GM23338 (cell line): ENCODE results near the gene MS4A8. TPM values are rescaled to one million over a fixed set of nuclear protein-coding genes. Genes with fewer than 3 reads are reported as not detected.

Source experiments
- ATAC-seq: fragments of 200-7000 bp; cut with Tn5 transposase; 3 replicates; pipeline ENCODE4 v1.9.1; 2020
- DNase-seq: peaks from one replicate; pipeline ENCODE4 v3.0.0-alpha.2; 2015; ENCODE audit warnings: low spot score
- H2AFZ ChIP-seq: fragments of 200-600 bp; sonication (generic); 2 replicates; pipeline ENCODE4 v1.8.0; 2016; ENCODE audit warnings: antibody characterized with exemption, mild to moderate bottlenecking, moderate library complexity
- H3F3A ChIP-seq: fragments of 200-600 bp; sonication (generic); replicated peaks from 2 replicates; pipeline ENCODE4 v1.8.0; 2017; ENCODE audit warnings: antibody characterized with exemption, mixed run types, low read depth
- H3K27ac ChIP-seq: fragments of 200-600 bp; sonication (generic); 2 replicates; pipeline ENCODE4 v1.6.1; 2016; ENCODE audit warnings: low read depth
- H3K27me3 ChIP-seq: fragments of 200-600 bp; sonication (generic); 2 replicates; pipeline ENCODE4 v1.8.0; 2016; ENCODE audit warnings: mild to moderate bottlenecking, mixed run types, moderate library complexity; ENCODE audit not compliant: insufficient read depth
- H3K36me3 ChIP-seq: fragments of 200-600 bp; sonication (generic); 2 replicates; pipeline ENCODE4 v1.8.0; 2016; ENCODE audit warnings: mild to moderate bottlenecking; ENCODE audit not compliant: insufficient read depth
- H3K4me1 ChIP-seq: fragments of 200-600 bp; sonication (generic); 2 replicates; pipeline ENCODE4 v1.8.0; 2016; ENCODE audit warnings: mild to moderate bottlenecking, moderate library complexity; ENCODE audit not compliant: insufficient read depth
- H3K4me2 ChIP-seq: fragments of 200-600 bp; sonication (generic); 2 replicates; pipeline ENCODE4 v1.7.1; 2017; ENCODE audit warnings: mixed run types
- H3K4me3 ChIP-seq: fragments of 200-600 bp; sonication (generic); 2 replicates; pipeline ENCODE4 v1.6.1; 2016; ENCODE audit warnings: mixed run types
- H3K79me2 ChIP-seq: fragments of 200-600 bp; sonication (generic); replicated peaks from 2 replicates; pipeline ENCODE4 v1.8.0; 2017; ENCODE audit warnings: mild to moderate bottlenecking; ENCODE audit not compliant: insufficient read depth
- H3K9me2 ChIP-seq: fragments of 200-600 bp; sonication (generic); 2 replicates; pipeline ENCODE4 v1.8.0; 2017; ENCODE audit not compliant: insufficient read depth
- H4K20me1 ChIP-seq: fragments of 200-600 bp; sonication (generic); replicated peaks from 2 replicates; pipeline ENCODE4 v1.8.0; 2017; ENCODE audit warnings: mild to moderate bottlenecking; ENCODE audit not compliant: insufficient read depth
- H3K27ac Mint-ChIP-seq: 2 replicates; pipeline ENCODE4 v1.8.0; 2020; ENCODE audit warnings: inconsistent platforms, mild to moderate bottlenecking, moderate library complexity, mixed read lengths
- H3K27me3 Mint-ChIP-seq: 3 replicates; pipeline ENCODE4 v1.8.0; 2022; ENCODE audit warnings: low read depth, mild to moderate bottlenecking, moderate library complexity, mixed read lengths, inconsistent platforms; ENCODE audit not compliant: insufficient read depth, poor library complexity
- H3K36me3 Mint-ChIP-seq: 3 replicates; pipeline ENCODE4 v1.8.0; 2021; ENCODE audit warnings: low read depth, mild to moderate bottlenecking, inconsistent platforms, moderate library complexity, mixed read lengths
- H3K4me1 Mint-ChIP-seq: 3 replicates; pipeline ENCODE4 v1.8.0; 2020; ENCODE audit warnings: mild to moderate bottlenecking, inconsistent platforms, mixed read lengths
- H3K4me3 Mint-ChIP-seq: 3 replicates; pipeline ENCODE4 v1.8.0; 2021; ENCODE audit warnings: moderate library complexity, mild to moderate bottlenecking, inconsistent platforms, mixed read lengths
- H3K9me3 Mint-ChIP-seq: 3 replicates; pipeline ENCODE4 v1.8.0; 2020; ENCODE audit warnings: moderate library complexity, mild to moderate bottlenecking, inconsistent platforms, mixed read lengths
- CREB1 ChIP-seq: fragments of 250-450 bp; sonication (Bioruptor Pico); IDR thresholded peaks from 2 replicates; pipeline ENCODE4 v1.5.0; 2020; ENCODE audit warnings: low read depth, mild to moderate bottlenecking, moderate library complexity
- EZH2 ChIP-seq: fragments of 200-600 bp; sonication (generic); IDR thresholded peaks from one replicate; pipeline ENCODE4 v1.8.0; 2017; ENCODE audit warnings: antibody characterized with exemption, mild to moderate bottlenecking, low read depth; ENCODE audit not compliant: unreplicated experiment
- EZH2phosphoT487 ChIP-seq: fragments of 200-600 bp; sonication (generic); IDR thresholded peaks from one replicate; pipeline ENCODE4 v1.8.1; 2018; ENCODE audit warnings: antibody characterized with exemption; ENCODE audit not compliant: unreplicated experiment
- JUNB ChIP-seq: IDR thresholded peaks from one replicate; pipeline ENCODE4 v1.6.1; 2016; ENCODE audit warnings: antibody characterized with exemption; ENCODE audit not compliant: unreplicated experiment
- NANOG ChIP-seq: IDR thresholded peaks from 2 replicates; pipeline ENCODE4 v1.6.1; 2016; ENCODE audit warnings: antibody characterized with exemption, borderline replicate concordance
- POLR2AphosphoS5 ChIP-seq: IDR thresholded peaks from 2 replicates; pipeline ENCODE4 v1.6.1; 2016; ENCODE audit warnings: antibody characterized with exemption, low read depth
- REST ChIP-seq: IDR thresholded peaks from one replicate; pipeline ENCODE4 v1.6.1; 2018; ENCODE audit warnings: antibody characterized with exemption; ENCODE audit not compliant: unreplicated experiment
- ZNF114 ChIP-seq: fragments of 250-450 bp; sonication (Bioruptor Pico); IDR thresholded peaks from 2 replicates; pipeline ENCODE4 v1.5.0; 2020; ENCODE audit warnings: mild to moderate bottlenecking, moderate library complexity
- ZNF331 ChIP-seq: fragments of 250-450 bp; sonication (Bioruptor Pico); IDR thresholded peaks from 2 replicates; pipeline ENCODE4 v1.5.0; 2020; ENCODE audit warnings: low read depth, mild to moderate bottlenecking, moderate library complexity
- polyA plus RNA-seq: library from polyadenylated mRNA; unstranded; fragments of >200 nt; fragmentation: Nextera tagmentation; extraction: Ambion mirVana; gene quantifications from 2 replicates; pipeline ENCODE4 v1.2.1, GENCODE V29; 2016
- total RNA-seq: library from RNA; depleted of rRNA; stranded (reverse); fragments of >200 nt; shearing (Covaris generic); gene quantifications from 2 replicates; pipeline ENCODE4 v1.2.3, GENCODE V29; 2014
- TF ChIP-seq, protein P1 (sequence below), 2 experiments: fragments of 200-600 bp in 1 of 2; sonication (generic) in 1 of 2; conservative IDR thresholded peaks; 2 replicates each; pipeline versions ENCODE4 v1.5.1 to v1.6.1; 2016 to 2017; ENCODE audit warnings: antibody characterized with exemption in 2 of 2, low read depth in 2 of 2, mild to moderate bottlenecking in 2 of 2, moderate library complexity in 1 of 2

MS4A8 gene
- total and polyA plus RNA-seq, 2 experiments from 2014 or later, result not detected

- Mint-ChIP-seq H3K4me1 (peaks cover 6% of the 10 kb centered on the region; the same call in 2 of the 3 replicates), H3K9me3 (peaks cover 10% of the 10 kb centered on the region; the same call in 2 of the 3 replicates), H3K4me3 (no peak overlapping the region), H3K36me3 (no peaks in the 10 kb centered on the region; the same call in 2 of the 3 replicates), H3K27ac (no peak overlapping the region), H3K27me3 (peaks cover 9% of the 10 kb centered on the region)
- Histone ChIP-seq H3K4me2 (no peak overlapping the region), H4K20me1 (no peaks in the 10 kb centered on the region), H3K4me1 (no peaks in the 10 kb centered on the region), H3K79me2 (no peaks in the 10 kb centered on the region), H3K36me3 (no peaks in the 10 kb centered on the region), H3K27ac (no peak overlapping the region), H3K4me3 (no peak overlapping the region), H2AFZ (no peak overlapping the region), H3K27me3 (peaks cover 17% of the 10 kb centered on the region; the same call in 1 of the 2 replicates), H3F3A (no peaks in the 10 kb centered on the region), H3K9me2 (no peaks in the 10 kb centered on the region; the same call in 1 of the 2 replicates)
- ATAC-seq, result no peak
- DNase-seq, result no peak
- TF ChIP-seq POLR2AphosphoS5, result no peak
- TF ChIP-seq ZNF331 (CRISPR knock-in tag), result no peak
Observed at GRCh38 chr11:60763692-60764369, 64.4 kb downstream of the MS4A8 start.

DNA sequence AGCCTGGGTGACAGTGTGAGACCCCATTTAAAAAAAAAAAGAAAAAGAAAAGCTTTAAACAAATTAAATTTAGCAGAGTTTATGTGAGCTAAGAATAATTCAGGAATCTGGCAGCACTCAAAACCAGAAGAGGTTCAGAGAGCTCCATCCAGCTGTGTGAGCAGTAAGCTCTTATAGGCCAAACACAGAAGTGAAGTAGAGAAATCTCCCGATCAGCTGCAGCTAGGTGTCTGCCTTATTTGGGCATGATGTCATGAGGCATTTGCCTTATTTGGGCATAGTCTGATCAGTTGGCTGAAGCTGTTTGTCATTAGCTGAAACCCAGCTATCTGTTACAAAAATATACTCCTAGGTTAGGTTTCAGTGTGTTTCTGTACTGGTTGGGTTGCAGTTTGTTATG is 65.5 kb downstream of the MS4A8 start:
- Histone ChIP-seq H3K4me1 (no peaks in the 10 kb centered on the region), H3K4me3 (no peak overlapping the region), H3K36me3 (no peaks in the 10 kb centered on the region), H3K9me2 (no peaks in the 10 kb centered on the region; the same call in 1 of the 2 replicates), H3K27ac (no peak overlapping the region), H2AFZ (no peak overlapping the region), H3F3A (no peaks in the 10 kb centered on the region), H4K20me1 (no peaks in the 10 kb centered on the region), H3K79me2 (no peaks in the 10 kb centered on the region), H3K4me2 (no peak overlapping the region), H3K27me3 (peaks cover 17% of the 10 kb centered on the region; the same call in 1 of the 2 replicates)
- ATAC-seq (peak; percentile 27), DNase-seq (peak; percentile 40)
- Mint-ChIP-seq H3K4me3 (no peak overlapping the region), H3K4me1 (peaks cover 6% of the 10 kb centered on the region; the same call in 2 of the 3 replicates), H3K27ac (no peak overlapping the region), H3K36me3 (no peaks in the 10 kb centered on the region; the same call in 2 of the 3 replicates), H3K27me3 (peaks cover 12% of the 10 kb centered on the region), H3K9me3 (peaks cover 10% of the 10 kb centered on the region; the same call in 2 of the 3 replicates)
- TF ChIP-seq JUNB, result no peak
- no peak for TF ChIP-seq EZH2phosphoT487
- TF ChIP-seq, protein P1, sequence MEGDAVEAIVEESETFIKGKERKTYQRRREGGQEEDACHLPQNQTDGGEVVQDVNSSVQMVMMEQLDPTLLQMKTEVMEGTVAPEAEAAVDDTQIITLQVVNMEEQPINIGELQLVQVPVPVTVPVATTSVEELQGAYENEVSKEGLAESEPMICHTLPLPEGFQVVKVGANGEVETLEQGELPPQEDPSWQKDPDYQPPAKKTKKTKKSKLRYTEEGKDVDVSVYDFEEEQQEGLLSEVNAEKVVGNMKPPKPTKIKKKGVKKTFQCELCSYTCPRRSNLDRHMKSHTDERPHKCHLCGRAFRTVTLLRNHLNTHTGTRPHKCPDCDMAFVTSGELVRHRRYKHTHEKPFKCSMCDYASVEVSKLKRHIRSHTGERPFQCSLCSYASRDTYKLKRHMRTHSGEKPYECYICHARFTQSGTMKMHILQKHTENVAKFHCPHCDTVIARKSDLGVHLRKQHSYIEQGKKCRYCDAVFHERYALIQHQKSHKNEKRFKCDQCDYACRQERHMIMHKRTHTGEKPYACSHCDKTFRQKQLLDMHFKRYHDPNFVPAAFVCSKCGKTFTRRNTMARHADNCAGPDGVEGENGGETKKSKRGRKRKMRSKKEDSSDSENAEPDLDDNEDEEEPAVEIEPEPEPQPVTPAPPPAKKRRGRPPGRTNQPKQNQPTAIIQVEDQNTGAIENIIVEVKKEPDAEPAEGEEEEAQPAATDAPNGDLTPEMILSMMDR (conservative IDR thresholded peaks at IDR 0.05; ENCODE audit: low read depth in 2 of 2), result no peak
- TF ChIP-seq CREB1 (CRISPR knock-in tag), result no peak
- no peak for TF ChIP-seq EZH2
- no peak for TF ChIP-seq ZNF114 (CRISPR knock-in tag)
- TF ChIP-seq REST, result no peak
- no peak for TF ChIP-seq ZNF331 (CRISPR knock-in tag)
- TF ChIP-seq POLR2AphosphoS5, result no peak
- no peak for TF ChIP-seq NANOG
